Measurements from ENCODE around the gene BBS1.

BBS1 gene

GRCh38 chr11:66559142-66559865 is 48.9 kb downstream of the BBS1 start:
- DNase-seq, result peak; percentile 58 to 63
- TF ChIP-seq GATA1 (IDR thresholded peaks at IDR 0.05; ENCODE audit: low read depth, low read length), result no peak
- no peak for TF ChIP-seq POLR2A (IDR thresholded peaks at IDR 0.05; ENCODE audit: low read length)

DNA sequence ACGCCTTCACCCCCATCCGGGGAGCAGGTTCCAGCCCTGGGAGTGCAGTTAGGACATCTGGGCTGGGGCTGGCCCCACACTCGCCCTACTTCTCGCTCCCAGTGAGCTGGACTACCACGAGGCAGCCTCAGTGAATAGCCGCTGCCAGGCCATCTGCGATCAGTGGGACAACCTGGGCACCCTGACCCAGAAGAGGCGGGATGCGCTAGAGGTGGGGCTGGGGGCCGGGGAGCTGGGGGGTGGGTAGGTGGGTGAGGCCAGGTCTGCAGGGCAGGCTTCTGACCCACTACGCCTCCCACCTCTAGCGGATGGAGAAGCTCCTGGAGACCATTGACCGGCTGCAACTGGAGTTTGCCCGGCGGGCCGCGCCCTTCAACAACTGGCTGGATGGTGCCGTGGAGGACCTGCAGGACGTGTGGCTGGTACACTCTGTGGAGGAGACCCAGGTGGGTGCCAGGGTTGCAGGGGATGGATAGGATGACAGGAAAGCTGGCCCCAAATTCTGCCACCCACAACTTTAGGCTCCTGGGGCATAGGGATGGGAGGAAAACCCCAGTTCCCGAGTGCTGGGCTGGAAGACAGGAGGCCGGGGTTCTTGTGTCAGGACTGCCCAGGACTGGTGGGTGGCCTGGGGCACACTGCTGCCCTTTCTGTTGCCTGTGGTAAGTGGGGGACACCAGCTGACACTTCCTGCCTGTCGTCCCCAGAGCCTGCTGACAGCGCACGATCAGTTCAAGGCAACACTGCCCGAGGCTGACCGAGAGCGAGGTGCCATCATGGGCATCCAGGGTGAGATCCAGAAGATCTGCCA is 49.6 kb downstream of the BBS1 start:
- DNase-seq, result no peak
- no peak for TF ChIP-seq POLR2A (IDR thresholded peaks at IDR 0.05; ENCODE audit: low read length)
- TF ChIP-seq GATA1 (IDR thresholded peaks at IDR 0.05; ENCODE audit: low read depth, low read length), result no peak

DNA sequence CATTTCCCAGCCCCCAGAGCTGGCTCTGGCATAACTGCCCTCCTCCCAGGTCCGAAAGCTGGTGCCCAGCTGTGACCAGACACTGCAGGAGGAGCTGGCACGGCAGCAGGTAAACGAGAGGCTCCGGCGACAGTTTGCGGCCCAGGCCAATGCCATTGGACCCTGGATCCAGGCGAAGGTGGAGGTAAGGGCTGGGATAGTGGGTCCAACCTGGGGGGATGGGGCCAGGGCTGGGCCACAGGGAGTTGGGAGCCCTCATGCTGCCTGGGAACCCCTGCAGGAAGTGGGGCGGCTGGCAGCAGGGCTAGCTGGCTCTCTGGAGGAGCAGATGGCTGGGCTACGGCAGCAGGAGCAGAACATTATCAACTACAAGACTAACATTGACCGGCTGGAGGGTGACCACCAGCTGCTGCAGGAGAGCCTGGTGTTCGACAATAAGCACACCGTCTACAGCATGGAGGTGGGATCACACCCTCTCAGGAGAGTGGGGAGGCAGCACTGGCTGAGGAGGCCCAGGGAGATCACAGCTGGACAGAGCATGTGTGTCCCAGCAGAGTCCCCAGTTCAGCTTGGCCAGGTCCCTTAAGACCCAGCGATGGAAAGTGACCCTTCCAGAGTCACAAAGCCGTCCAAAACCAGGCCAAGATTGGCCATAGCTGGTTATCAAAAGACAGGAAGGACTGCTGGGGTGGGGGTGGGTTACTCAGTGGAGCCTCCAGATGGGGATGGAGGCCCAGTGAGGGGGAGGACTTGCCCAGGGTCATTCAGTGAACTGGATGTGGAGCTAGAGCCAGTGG is 50.9 kb downstream of the BBS1 start:
- TF ChIP-seq GATA1 (IDR thresholded peaks at IDR 0.05; ENCODE audit: low read depth, low read length) (no peak), POLR2A (IDR thresholded peaks at IDR 0.05; ENCODE audit: low read length) (no peak)
- no peak for DNase-seq

GRCh38 chr11:66561975-66562248 is 51.5 kb downstream of the BBS1 start:
- no peak for DNase-seq
- no peak for TF ChIP-seq GATA1 (IDR thresholded peaks at IDR 0.05; ENCODE audit: low read depth, low read length)
- no peak for TF ChIP-seq POLR2A (IDR thresholded peaks at IDR 0.05; ENCODE audit: low read length)

DNA sequence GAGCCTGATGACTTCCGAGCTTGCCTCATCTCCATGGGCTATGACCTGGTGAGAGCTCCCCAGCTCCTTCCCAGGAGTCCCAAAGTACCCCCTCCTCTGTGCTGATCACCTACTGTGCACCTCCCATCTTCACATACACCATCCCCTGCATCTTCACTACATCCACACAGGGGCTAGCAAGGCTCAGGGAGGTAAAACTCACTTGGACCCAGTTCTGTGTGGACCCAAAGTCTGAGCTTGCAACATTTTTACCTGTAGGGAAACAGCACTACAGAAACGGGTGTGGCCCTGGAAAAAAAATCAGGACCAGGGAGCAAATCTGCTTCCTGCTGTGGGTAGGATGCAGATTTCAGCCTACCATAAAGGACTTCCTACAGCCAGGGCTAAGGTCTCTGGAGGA is 51.8 kb downstream of the BBS1 start:
- DNase-seq, result no peak
- no peak for TF ChIP-seq GATA1 (IDR thresholded peaks at IDR 0.05; ENCODE audit: low read depth, low read length)
- TF ChIP-seq POLR2A (IDR thresholded peaks at IDR 0.05; ENCODE audit: low read length), result no peak

DNA sequence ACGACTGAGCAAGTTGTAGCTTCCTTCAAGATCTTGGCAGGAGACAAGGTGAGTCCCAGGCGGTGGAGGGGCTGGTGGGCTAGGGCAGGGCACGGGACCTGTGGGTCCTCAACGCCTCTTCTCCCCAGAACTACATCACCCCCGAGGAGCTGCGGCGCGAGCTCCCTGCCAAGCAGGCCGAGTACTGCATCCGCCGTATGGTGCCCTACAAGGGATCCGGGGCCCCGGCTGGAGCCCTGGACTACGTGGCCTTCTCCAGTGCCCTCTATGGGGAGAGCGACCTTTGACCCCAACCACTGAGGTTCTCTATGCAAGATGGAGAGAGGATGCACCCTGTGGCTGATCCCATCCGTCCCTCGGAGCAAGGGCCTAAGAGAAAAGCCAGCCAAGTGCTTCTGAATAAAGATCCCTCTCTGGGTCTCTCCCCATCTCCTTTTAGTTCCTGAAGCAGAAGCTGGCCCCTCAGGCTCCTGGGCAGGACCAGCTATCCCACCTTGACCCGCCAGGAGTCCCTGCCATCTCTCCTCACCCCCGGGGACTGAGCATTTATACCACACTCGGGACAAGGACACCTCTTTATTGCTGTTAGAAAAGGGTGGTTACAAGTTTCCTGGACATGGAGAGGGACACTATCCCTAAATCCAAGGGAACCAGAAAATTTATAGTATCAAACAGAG is 52.6 kb downstream of the BBS1 start:
- TF ChIP-seq GATA1 (IDR thresholded peaks at IDR 0.05; ENCODE audit: low read depth, low read length) (no peak), POLR2A (IDR thresholded peaks at IDR 0.05; ENCODE audit: low read length) (no peak)
- DNase-seq, result no peak

GRCh38 chr11:66563832-66564231 is 53.4 kb downstream of the BBS1 start:
- TF ChIP-seq GATA1 (IDR thresholded peaks at IDR 0.05; ENCODE audit: low read depth, low read length), result no peak
- TF ChIP-seq POLR2A (IDR thresholded peaks at IDR 0.05; ENCODE audit: low read length), result no peak

GRCh38 chr11:66564538-66564937 is 54.1 kb downstream of the BBS1 start:
- no peak for DNase-seq
- no peak for TF ChIP-seq POLR2A (IDR thresholded peaks at IDR 0.05; ENCODE audit: low read length)
- TF ChIP-seq GATA1 (IDR thresholded peaks at IDR 0.05; ENCODE audit: low read depth, low read length), result no peak

More at GRCh38 chr11:66563832-66564231, 53.4 kb downstream of the BBS1 start:
- no peak for DNase-seq

GRCh38 chr11:66564984-66565383 is 54.5 kb downstream of the BBS1 start:
- no peak for TF ChIP-seq GATA1 (IDR thresholded peaks at IDR 0.05; ENCODE audit: low read depth, low read length)
- DNase-seq, result no peak

DNA sequence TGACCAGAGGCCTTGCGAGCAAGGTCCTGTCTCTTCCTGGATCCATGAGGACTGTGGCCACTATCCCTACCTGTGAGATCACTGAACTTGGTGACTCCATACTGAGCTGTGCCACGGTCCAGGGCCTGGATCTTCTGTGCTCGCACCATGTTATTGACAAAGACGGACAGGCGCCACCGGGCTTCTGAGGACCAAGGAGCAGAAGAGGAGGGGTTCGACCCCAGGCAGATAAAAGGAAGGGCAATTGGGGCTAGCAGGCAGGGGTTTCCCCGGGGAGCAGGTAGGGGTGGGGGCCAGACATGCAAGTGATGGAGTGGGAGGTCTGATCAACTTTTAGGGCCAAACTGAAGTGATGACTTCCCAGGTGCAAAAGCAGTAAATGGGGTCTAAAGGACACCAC is 55.8 kb downstream of the BBS1 start:
- TF ChIP-seq GATA1 (IDR thresholded peaks at IDR 0.05; ENCODE audit: low read depth, low read length), result no peak
- no peak for TF ChIP-seq POLR2A (IDR thresholded peaks at IDR 0.05; ENCODE audit: low read length)
- no peak for DNase-seq

GRCh38 chr11:66567787-66568123 is 57.3 kb downstream of the BBS1 start:
- TF ChIP-seq POLR2A (IDR thresholded peaks at IDR 0.05; ENCODE audit: low read length), result no peak
- no peak for TF ChIP-seq GATA1 (IDR thresholded peaks at IDR 0.05; ENCODE audit: low read depth, low read length)
- DNase-seq, result no peak

DNA sequence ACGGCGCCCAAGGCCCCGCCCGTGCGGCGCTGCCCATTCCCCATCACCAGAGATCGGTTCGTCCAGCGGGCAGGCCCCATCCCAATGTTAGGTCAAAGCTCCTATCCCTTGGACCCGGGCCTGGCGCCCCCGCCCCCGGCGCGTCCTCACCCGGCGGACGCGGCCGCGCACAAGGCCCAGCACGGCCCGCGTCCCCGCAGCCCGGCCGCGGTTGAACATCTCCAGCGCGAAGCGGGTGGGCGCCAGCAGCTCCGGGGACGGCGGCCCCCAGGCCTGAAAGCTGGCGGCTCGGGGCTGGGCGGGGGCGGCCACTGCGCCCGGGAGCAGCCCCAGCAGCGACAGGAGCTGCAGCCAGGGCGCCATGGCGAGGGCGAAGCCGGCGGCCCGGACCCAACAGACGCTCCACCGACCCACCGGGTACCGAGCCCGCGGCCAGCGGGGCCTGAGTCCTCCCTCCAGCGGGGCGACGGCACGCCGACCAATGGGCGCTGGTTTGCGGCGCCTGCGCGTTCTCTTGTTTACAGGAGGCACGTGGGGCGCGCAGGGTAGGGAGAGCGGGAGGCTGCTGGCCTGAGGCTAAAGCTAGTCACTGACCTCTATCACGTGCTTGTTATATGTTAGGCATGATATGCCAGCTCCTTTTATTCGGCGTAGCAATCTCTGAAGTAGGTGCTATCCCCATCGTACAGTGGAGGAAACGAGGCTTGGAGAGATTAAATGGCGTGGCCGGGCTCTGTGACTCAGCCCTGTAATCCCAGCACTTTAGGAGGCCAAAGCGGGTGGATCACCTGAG is 57.9 kb downstream of the BBS1 start, which contains the start of gene CTSF:
Gene CTSF (minus strand): TSS at position 483 of the 793 bp plus-strand sequence. CDS start 120 bp downstream, at position 363.
- peak; percentile 75 to 76 for DNase-seq
- TF ChIP-seq GATA1 (IDR thresholded peaks at IDR 0.05; ENCODE audit: low read depth, low read length), result no peak
- TF ChIP-seq POLR2A (IDR thresholded peaks at IDR 0.05; ENCODE audit: low read length), result no peak

DNA sequence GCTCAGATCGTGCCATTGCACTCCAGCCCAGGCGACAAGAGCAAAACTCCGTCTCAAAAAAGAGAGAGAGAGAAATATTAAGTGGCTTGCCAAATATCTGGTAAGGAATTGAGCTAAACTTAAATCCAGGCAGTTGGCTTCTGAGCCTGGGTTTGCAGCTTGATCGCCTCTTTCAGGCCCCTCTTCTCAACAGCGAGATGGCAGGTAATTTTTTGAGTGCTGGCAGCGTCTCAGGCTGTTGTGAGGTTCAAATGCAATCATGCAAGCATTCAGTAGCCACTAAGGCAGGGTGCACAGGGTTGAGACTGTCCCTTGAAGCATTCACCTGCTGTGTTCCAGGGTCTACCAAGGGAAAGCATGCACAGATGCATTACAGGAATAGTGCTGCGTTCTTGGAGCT is 58.6 kb downstream of the BBS1 start:
- no peak for DNase-seq
- no peak for TF ChIP-seq POLR2A (IDR thresholded peaks at IDR 0.05; ENCODE audit: low read length)
- TF ChIP-seq GATA1 (IDR thresholded peaks at IDR 0.05; ENCODE audit: low read depth, low read length), result no peak

All from erythroblast (primary cell).